ENCODE results near the gene ITM2C. TPM values are rescaled to one million over a fixed set of nuclear protein-coding genes. Genes with fewer than 3 reads are reported as not detected.

Gene ITM2C
- total RNA-seq, 1 donor from 2014 or later = 18.4 TPM

DNA sequence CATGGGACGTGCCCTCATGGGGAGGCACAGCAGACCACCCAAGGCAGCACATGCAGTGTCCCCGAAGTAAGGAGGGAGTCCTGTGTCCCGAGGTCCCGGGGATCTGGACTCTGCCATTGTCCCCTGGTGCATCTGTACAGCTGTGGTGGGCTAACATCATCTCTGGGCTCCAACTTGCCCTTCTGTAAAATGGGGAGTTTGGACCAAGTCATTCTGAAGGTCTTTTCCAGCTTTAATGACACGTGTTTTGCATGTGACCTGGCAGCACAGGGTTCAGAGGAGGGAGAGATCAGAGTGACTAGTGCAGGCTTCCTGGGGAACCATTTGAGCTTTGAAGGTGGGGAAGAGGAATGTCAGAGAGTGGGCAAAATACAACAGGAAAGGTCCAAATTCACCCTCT is 21.5 kb downstream of the ITM2C start:
- DNase-seq (ENCODE audit: low spot score) = no peak
- intact Hi-C loops (cut with DNase I) = no loop called here

DNA sequence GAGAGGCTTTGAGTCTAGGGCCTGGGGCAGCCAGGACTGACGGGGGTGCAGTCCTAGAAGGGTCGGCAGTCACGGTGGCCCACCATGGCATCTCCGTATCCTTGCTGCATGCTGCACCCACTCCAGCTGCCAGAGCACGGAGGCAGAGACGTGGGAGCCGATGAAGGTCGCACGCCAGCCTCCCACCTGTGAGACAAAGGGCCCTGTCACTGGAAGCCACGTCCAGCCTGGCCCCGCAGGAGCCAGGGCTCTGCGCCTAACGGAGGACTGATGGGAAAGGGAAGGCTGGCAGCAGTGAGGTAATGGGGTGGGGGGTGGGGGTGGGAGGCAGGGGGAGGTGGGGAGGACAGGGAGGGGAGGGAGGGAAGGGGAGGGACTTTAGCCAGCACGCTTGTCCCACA is 21.9 kb downstream of the ITM2C start:
- intact Hi-C loops (cut with DNase I) = no loop called here
- no peak for DNase-seq (ENCODE audit: low spot score)

DNA sequence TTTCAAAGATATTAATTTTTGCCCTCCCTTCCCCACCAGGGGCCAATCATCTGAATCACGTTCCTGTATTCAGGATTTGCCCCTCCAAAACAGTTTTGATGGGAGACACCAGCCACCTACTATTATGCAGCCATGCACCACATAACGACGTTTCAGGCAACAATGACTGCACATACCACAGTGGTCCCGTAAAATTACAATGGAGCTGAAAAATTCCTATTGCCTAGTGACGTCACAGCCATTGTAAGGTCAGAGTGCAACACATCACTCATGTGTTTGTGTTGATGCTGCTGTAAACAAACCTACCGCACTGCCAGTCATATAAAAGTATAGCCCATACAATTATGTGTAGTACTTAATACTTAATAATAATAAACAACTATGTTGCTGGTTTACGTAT is 22.6 kb downstream of the ITM2C start:
- no peak for DNase-seq (ENCODE audit: low spot score)
- intact Hi-C loops (cut with DNase I) = no loop called here

DNA sequence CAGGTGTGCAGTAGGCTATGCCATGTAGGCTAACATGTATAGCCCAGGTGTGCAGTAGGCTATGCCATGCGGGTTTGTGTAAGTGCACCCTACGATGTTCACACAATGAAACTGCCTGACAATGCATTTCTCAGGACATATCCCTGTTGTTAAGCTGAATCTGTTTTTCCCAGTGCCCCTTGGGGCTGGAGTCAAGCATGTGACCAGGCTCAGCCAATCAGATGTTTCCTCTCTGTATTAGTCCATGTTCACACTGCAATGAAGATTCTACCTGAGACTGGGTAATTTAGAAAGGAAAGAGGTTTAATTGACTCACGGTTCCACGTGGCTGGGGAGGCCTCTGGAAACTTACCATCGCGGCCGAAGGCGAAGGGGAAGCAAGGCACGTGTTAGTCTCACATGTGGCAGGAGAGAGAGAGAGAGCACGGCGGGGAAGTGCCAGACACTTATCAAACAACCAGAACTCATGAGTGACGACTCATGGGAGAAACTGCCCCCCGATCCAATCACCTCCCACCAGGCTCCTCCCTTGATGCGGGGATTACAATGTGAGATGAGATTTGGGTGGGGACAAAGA is 24.2 kb downstream of the ITM2C start:
- intact Hi-C loops (cut with DNase I) = no loop called here
- DNase-seq (ENCODE audit: low spot score) = no peak

DNA sequence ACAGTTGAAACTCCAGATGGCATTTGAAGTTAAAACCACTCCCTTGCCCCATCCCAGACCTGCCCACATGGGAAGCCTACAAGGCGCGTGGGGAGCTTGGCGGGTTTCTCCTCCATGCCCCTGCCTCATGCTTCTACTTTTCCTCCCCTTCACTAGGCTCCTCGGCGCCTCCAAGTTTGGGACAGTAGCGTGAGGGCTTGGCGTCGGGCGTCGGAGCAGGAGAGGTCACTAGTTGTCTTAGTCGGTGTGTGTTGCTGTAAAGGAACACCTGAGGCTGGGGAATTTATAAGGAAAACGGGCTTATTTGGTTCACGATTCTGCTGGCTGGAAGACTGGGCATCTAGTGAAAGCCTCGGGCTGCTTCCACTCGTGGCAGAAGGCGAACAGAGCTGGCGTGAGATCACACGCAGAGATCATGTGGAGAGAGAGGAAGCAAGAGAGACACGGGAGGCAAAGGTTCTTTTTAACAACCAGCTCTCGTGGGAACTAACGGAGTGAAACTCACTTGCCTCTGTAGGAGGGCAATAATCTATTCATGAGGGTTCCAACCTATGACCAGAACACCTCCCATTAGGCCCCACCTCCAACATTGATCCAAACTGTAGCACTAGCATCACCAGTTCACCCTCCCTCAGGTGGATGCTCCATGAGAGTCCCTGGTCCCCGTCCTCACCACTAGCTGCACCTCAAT is 25.3 kb downstream of the ITM2C start:
- intact Hi-C loops (cut with DNase I) = no loop called here
- no peak for DNase-seq (ENCODE audit: low spot score)

DNA sequence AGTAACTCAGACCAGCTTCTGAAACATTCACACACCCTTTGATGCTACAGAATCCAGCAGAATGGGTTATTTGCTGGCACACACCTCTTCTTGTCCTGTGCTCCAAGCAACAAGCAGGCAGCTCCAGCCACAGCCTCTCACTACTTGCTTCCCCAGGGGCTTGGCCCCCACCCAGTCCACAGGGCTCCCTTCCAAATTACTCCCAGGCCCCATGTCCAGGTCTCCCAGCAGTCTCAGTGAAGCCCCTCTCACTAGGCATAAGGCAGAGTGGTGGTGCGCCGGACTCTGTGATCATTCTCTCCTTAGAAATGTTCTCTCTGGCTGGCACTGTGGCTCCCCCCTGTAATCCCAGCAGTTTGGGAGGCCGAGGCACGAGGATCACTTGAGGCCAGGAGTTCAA is 25.9 kb downstream of the ITM2C start:
- intact Hi-C loops (cut with DNase I) = no loop called here
- no peak for DNase-seq (ENCODE audit: low spot score)

DNA sequence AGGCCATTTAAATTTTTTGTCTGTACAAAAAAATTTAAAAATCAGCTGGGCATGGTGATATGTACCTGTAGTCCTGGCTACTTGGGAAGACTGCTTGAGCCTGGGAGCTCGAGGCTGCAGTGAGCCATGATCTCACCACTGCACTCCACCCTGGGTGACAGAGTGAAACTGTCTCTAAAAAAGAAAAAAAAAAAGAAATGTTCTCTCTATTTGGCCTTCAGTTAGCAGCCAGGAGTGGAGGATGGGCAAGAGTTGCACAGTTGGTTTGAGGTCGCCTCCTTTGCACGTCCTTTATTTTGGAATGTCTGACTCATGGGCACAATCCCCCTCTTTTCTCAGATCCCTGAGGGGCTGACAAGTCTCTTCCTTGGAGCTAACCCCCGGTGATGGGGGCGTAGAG is 26.3 kb downstream of the ITM2C start:
- intact Hi-C loops (cut with DNase I) = no loop called here
- no peak for DNase-seq (ENCODE audit: low spot score)

DNA sequence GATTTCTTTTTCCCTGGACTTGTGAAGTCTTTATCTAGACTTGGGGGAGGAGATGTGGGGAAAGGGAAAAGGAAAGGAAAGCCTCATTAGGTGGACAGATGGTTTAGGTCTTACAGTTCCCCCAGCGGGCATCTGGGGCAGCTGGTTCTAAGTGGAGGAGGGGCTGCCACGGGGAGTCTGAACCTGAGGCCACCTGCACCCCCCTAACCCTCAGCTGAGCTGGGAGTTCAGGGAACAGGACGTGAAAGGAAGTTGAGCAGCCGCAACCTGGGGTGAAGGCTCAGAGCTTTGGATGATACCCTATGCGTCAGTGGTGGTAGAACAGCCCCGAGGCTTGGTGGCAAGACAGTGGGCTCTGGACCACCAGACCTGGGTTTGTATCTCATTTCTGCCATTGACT is 26.8 kb downstream of the ITM2C start:
- intact Hi-C loops (cut with DNase I) = no loop called here
- no peak for DNase-seq (ENCODE audit: low spot score)

DNA sequence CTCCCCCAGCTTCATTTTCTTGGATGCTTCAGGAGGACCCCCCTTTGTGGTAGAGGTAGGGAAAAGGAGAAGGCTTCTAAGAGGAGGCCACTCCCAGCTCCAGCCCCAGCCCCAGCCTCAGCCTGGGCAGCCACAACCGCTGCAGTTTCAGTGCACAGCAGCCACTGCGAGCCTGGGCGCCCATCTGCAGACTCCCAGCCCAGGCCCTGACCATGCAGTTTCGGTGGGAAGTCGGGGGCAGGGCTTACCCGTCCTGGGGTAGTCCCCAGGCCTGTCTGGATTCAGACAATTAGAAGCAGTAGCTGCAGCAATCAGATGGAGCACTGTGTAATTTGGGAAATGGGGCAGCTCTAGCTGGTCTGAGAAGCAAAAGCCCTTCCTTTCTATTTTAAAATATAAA is 28.6 kb downstream of the ITM2C start:
- intact Hi-C loops (cut with DNase I) = no loop called here
- DNase-seq (ENCODE audit: low spot score) = peak; percentile 60

DNA sequence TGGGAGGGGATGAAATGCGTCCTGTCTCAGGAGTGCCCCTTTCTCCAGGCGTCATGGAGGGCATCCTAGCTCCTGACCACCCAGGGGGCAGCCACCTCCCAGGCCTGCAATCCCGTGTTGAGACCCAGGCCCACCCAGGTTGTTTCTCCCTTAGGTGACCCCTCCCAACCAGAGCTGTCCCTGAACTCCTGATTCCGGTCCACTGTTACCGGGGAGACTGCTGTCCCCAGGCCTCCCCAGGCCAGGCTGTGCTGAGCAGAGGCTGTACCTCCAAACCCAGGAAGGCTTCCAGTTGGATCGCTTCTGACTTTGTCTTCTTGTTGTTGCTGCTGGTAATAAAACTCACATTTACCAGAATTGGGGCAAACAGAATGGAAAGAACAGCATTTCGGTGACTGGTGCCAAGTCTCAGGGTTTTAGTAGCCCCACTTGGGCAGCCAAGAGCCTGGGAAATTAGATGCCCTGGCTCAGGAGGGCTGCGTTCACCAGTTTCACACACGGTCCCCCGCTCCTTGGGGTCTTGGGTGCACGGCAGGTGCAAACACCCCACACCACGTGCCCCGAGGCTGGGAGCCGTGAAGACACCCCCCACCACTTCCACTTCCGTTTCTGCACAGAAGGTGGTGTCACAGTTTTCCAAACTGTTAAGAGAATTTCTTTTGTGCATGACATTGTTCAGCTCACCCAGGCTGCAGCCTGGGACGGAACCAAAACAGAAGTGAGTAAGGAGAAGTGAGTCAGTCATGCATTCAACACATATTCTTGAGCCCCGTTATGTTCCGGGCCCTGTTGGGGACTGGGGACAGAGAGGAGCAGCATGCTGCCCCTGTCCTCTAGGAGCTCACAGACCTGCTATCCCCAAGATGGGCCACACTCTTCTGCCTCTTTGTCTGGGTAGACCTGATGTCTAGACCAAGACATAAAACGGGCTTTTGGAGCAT is 29.4 kb downstream of the ITM2C start:
- intact Hi-C loops (cut with DNase I) = no loop called here
- peak; percentile 62 for DNase-seq (ENCODE audit: low spot score)

DNA sequence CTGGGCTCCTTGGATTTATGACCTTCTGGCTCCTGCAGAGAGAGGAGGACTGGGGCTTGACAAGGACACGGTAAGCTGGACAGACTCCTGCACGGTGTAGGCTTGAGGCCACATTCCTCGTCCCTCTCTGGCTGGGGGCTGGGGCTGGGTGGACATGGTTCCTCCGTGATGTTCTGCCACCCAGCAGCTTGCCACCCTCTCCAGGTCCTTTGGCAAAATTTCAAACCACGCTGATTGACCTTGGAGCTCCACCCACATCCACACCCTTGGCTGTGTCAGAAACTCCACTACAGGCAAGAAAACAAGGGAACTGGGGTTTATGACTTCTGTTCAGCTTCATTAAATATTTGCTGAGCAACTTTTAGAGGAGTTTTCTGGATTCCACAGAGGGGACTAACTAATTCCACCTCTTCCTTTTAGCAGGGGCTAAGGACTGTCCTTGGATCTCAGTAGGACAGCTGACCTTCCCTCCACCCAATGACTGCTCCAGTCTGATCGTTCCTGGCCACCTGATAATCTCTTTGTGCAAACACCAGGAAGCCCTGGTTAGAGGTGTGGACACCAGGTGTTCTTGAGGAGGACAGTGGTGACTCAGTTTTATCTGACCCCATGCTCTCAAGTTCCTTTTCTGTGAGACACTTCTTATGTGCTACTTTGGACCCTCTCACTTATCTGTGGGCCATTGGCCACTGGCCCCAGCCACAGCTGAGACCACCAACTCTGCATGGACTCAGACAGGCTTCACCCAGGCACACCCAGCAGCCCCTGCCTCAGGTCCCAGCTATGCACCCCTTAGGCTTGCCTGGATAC is 31.0 kb downstream of the ITM2C start:
- intact Hi-C loops (cut with DNase I) = no loop called here
- peak; percentile 56 for DNase-seq (ENCODE audit: low spot score)

DNA sequence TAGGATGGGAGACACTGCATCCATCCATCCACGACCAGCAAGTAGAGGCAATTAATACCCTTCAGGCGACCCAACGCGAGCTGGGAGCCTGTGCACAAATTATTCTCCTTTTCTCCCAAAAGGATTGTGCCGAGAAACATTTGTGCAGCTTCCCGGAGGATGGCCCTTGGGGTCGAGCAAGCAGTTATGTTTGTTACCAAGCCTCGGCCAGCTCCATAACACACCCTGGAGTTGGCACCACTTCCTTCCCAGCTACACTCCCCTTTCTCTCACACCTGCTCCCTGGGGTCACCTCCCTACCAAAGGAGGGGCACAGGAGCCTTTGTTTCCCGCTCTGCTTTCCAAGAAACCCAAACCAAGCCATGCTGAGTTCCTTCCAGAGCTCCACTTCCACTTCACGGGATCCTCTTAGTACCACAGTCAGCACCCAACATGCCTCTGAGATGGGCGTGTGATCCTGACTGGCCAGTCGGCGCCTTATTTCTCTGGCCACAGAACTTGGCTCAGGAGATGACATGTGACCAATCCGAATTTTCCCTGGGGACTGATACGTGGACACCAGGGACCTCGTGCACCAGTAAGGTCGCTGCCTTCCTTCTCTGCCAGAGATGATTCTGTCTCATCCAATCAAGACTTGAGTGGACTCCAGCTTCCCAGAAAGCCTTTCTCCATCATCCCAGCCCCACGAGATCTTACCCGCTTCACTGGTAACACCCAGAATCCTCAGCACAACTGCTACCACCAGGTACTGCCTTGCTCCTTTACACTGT is 31.8 kb downstream of the ITM2C start:
- peak; percentile 69 for DNase-seq (ENCODE audit: low spot score)
- intact Hi-C loops (cut with DNase I) = no loop called here

DNA sequence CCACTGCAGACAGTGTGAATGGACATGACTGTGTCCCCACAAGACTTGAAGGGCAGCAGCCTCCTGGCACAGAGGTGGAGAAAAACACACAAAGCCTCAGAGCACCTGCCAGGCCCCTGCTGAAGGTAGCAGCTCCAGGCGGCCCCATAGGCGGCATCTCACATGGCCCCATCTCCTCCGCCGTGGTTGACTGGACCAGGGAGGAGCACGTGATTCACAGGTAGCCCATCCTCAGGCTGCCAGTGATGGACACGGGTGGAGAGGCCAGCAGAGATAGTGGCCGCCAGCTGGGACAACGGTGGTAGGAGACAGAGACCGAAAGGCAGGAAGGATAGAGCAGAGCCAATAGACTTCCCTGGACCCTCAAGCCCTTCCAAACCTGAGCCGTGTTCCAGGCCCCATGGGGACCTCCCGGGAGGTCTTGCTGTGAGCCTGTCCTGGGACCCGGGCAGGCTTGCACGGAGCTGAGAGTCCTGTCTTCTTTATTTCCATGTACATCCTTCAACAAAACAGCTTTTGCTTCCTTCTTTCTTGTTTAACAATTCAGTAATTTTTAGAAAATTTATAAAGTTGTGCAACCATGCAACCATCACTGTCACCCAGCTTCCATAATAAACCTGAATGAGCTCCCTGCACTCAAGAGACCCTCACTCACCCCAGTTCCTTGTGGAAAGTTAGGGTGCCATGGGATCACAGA is 33.4 kb downstream of the ITM2C start:
- intact Hi-C loops (cut with DNase I) = no loop called here
- peak; percentile 72 for DNase-seq (ENCODE audit: low spot score)

DNA sequence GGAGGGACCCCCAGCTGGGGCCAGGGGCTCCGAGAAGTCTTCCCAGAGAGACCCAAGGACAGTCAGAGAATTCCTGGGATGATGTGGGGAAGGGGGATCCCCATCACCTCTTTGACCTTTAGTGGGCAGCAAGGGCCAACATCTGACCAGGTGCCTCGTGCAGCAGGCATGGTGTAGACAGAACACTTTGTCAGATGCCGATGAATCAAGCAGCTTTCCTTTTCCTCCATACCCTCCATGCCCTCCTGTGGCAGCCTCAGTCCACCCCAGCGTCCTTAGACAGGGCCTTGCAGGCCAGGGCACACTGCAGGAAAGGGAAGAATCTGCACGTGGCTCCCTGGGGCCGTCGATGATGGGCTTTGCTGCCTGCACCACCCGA is 34.0 kb downstream of the ITM2C start:
- intact Hi-C loops (cut with DNase I) = no loop called here
- DNase-seq (ENCODE audit: low spot score) = peak; percentile 51

DNA sequence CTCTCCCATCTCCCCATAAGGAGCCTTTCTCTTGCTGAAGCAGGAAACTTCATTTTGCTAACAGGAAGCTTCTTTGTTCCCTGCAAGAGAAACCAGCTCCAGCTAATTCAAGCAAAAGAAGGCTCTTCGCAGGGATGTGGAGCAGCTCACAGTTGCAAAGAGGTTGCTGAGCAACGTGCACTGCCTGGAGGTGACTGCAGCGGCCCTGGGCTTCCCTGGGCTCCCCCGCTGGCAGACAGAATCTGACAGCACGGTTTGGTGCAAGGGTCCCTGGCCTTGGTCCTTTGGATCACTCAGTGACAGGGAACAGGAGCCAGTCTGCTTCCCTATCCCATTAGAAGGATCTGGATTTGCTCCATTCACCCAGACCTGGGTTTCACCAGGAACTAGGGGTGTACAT is 34.5 kb downstream of the ITM2C start:
- intact Hi-C loops (cut with DNase I) = no loop called here
- DNase-seq (ENCODE audit: low spot score) = peak; percentile 71

DNA sequence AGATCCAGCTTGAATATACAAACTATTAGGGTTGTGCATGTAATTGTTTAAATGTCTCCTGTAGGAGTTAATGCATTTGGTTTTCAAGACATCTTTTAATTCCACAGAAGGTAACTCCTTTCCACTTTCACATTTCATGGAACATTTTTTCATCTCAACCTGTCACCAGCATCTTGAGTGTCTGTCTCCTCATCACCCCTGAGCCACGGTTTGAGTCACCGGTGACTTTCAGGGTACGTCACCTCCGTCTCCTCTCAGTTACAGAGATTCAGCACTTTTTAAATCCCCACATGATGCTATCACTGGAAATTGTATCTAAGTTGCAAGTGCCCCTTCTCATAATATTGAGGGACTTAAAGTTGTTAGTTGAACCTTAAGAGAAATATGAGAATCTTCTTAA is 35.0 kb downstream of the ITM2C start:
- DNase-seq (ENCODE audit: low spot score) = no peak
- intact Hi-C loops (cut with DNase I) = loop anchor here (5.0 kb wide), 1 partner anchor 88 kb away; no protein-coding TSS in a partner anchor

DNA sequence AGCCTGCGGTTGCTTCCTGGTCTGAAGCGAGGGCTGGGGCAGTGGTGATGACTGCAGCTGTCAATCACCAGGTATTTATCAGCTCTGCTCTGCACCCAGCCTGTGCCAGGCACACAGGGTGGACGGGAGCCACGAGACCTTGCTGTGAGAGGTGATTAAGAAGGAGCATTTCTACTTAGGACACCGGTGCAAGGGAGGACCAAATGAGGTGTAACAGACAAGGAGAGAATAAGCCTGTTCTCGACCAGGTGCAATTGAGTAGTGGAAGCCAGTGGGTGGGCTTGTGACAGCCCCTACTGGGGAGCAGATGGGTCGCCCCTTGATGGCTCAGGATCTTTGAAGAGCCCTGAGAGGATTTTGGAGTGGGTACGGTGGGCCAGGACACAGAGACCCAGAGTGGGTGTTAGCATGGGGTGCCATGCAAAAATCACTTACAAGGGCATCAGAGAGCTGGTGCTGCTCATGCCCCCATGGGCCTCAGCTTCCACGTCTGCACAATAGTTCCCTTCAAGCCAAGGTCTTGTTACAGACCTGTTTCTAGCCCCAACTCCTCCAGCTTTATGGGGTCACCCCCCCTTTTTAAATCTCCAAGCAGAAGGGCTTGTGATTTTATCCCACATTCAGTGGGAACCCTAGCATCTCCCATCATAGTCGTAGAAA is 35.7 kb downstream of the ITM2C start:
- intact Hi-C loops (cut with DNase I) = loop anchor here (5.0 kb wide), 1 partner anchor 87 kb away; no protein-coding TSS in a partner anchor

DNA sequence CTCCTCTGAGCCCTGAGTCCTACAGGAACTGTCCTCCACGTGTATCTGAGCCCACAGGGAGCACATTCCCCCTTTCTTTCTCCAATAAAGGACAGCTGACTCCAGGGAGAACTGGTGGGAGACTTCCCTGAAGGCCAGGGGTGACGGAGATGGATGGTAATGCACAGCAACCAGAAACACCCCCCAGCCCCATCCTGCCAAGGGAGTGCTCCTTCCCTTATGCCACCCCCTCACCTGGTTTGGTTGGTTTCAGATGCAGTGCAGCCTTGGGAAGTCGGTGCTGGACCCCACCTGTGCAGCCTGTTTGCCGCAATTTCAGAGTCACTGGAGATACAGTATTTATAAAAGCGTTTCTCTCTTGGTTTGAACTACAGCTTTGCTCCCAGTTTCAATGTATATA is 36.3 kb downstream of the ITM2C start:
- DNase-seq (ENCODE audit: low spot score) = peak; percentile 63
- intact Hi-C loops (cut with DNase I) = loop anchor here (5.0 kb wide), 1 partner anchor 86 kb away; no protein-coding TSS in a partner anchor

More for the DNA sequence above, 35.7 kb downstream of the ITM2C start:
- DNase-seq (ENCODE audit: low spot score) = peak; percentile 49
